Measurements from ENCODE around the gene MORF4L2.
"Not testable (repeated sequence)": the region's sequence is repeated elsewhere in the genome, so short reads cannot be mapped to it uniquely, and the experiment has no call there.

MORF4L2 gene

DNA sequence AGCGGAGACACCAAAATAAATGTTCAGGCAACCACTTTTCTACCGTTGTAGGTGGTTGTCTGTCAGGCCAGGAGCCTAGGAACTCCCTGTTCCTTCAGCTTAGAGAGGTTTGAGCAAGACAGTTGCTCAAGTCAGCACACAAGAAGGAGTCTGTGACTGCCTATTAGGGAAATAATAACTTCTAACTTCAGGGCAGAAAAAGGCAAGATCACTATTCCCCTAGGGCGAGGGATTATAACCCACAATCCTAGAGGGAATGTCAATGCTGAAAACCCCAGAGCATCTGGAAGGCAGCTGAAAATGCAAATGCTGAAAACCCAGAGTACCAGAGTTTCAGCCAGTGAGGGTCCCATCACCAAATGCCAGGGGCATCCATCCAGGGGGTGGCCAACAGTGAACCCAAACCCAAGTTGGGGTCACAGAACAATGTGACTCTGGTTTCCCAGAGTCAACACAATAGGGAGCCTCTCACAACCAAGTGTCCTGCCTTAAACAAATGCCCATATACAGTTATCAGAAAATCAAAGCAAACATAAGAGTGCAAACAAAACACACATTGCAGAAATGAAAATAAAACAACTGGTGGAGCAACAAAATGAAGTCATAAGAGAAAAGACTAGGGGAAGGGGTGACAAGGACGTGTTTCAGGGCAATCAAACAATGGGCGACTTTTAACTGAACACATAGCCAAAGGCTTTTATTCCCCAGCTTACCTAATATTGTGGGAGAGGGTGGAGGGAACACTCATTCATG lies 27.6 kb downstream of the MORF4L2 start:
- no peak overlapping the region for H3K4me3 ChIP-seq (replicated peaks; ENCODE audit: low read depth, low read length)
- no peak for DNase-seq (ENCODE audit: low read depth)
- TF ChIP-seq, protein P1, sequence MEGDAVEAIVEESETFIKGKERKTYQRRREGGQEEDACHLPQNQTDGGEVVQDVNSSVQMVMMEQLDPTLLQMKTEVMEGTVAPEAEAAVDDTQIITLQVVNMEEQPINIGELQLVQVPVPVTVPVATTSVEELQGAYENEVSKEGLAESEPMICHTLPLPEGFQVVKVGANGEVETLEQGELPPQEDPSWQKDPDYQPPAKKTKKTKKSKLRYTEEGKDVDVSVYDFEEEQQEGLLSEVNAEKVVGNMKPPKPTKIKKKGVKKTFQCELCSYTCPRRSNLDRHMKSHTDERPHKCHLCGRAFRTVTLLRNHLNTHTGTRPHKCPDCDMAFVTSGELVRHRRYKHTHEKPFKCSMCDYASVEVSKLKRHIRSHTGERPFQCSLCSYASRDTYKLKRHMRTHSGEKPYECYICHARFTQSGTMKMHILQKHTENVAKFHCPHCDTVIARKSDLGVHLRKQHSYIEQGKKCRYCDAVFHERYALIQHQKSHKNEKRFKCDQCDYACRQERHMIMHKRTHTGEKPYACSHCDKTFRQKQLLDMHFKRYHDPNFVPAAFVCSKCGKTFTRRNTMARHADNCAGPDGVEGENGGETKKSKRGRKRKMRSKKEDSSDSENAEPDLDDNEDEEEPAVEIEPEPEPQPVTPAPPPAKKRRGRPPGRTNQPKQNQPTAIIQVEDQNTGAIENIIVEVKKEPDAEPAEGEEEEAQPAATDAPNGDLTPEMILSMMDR (IDR thresholded peaks at IDR 0.05; ENCODE audit: low read length, missing control alignments): no peak

DNA sequence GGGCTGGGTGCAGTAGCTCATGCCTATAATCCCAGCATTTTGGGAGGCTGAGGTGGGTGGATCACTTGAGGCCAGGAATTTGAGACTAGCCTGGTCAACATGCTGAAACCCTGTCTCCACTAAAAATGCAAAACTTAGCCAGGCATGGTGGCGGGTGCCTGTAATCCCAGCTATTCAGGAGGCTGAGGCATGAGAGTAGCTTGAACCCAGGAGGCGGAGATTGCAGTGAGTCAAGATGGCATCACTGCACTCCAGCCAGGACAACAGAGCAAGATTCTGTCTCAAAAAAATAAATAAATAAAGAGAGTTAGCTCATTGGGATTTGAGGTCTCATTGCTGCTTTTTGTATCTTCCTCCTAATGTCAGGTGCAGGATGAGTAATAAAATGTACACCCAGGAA lies 29.4 kb downstream of the MORF4L2 start:
- not testable (repeated sequence) for H3K4me3 ChIP-seq (replicated peaks; ENCODE audit: low read depth, low read length); DNase-seq (ENCODE audit: low read depth)

DNA sequence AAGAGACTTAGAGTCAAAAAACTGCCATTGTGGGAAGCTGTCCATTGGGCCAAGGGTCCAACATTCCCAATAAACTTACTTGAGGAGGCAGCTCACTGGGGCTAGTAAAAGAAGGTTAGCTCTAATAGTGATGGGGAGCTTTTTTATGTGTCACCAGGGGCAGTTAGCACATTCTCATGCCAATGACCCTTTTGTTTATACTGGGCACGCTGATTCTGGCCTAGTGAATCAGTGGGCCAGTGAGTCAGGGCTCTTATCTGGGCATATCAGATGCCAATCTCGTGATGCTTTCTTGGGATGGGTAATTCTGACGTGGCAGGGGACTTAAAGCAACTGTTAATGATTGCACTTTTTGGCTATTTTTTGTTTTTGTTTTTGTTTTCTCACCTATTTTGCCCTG lies 29.9 kb downstream of the MORF4L2 start:
- no peak for DNase-seq (ENCODE audit: low read depth)
- no peak overlapping the region for H3K4me3 ChIP-seq (replicated peaks; ENCODE audit: low read depth, low read length)
- TF ChIP-seq, protein P1 (IDR thresholded peaks at IDR 0.05; ENCODE audit: low read length, missing control alignments): no peak

DNA sequence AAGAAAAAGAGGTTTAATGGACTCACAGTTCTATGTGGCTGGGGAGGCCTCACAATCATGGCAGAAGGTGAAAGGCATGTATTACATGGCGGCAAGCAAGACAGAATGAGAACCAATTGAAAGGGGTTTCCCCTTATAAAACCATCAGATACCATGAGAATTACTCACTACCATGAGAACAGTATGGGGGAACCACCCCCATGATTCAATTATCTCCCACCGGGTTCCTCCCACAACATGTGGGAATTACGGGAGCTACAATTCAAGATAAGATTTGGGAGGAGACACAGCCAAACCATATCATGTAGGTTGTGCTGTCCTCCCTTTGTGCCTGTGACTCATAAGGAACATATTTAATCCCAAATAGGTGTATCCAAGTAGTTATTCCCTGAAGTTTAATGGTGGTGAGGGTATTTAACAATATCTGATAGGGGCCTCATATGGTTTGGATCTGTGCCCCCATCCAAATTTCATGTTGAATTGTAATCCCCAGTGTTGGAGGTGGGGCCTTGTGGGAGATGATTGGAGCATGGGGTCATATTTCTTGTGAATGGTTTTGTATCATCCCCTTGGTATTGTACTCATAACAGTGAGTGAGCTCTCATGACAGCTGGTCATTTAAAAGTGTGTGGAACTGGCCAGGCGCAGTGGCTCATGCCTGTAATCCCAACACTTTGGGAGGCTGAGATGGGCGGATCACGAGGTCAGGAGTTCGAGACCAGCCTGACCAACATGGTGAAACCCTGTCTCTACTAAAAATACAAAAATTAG lies 31.1 kb downstream of the MORF4L2 start:
- DNase-seq (ENCODE audit: low read depth): peak; percentile 30
- not testable (repeated sequence) for H3K4me3 ChIP-seq (replicated peaks; ENCODE audit: low read depth, low read length)

DNA sequence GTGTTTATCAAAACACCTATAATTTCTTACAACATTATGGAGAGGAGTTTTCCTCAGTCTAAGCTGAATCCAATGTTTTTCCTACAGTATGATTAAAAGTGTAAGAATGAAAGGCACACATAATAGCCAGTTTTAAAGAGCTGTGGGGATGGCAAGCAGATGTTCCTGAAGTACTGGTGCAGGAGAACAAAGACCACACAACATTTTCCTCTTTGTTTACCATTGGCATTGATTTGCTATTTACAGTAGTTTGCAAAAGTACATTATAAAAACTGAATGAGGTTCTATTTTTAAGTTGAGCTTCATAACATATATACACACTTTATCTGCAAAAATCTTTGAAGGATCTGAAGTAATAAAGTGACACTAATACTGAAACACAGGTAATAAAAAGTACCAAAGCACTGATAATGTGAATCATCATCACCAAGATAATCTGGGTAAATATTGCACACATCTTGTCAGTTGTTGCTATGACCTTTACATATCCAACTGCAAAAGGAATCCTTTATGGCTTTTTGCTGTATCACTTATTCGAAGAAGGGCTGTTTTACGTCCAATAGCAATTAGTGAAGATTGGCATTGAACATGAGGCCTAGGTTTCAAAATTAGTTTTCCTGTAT lies 35.2 kb downstream of the MORF4L2 start:
- TF ChIP-seq, protein P1 (IDR thresholded peaks at IDR 0.05; ENCODE audit: low read length, missing control alignments): no peak
- no peak overlapping the region for H3K4me3 ChIP-seq (replicated peaks; ENCODE audit: low read depth, low read length)
- no peak for DNase-seq (ENCODE audit: low read depth)

DNA sequence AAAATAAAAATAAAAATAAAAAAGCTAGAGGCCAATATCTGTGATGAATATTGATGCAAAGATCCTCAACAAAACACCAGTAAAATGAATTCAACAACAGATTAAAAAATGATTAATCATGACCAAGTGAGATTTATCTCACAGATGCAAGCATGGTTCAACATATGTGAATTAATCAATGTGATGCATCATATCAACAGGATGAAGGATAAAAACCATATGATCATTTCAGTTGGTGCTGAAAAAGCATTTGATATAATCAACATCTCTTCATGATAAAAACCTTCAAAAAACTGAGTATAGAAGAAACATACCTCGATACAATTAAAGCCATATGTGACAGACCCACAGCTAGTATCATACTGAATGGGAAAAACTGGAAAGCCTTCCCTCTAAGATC lies 38.9 kb downstream of the MORF4L2 start:
- DNase-seq (ENCODE audit: low read depth): no peak
- TF ChIP-seq, protein P1 (IDR thresholded peaks at IDR 0.05; ENCODE audit: low read length, missing control alignments): no peak

DNA sequence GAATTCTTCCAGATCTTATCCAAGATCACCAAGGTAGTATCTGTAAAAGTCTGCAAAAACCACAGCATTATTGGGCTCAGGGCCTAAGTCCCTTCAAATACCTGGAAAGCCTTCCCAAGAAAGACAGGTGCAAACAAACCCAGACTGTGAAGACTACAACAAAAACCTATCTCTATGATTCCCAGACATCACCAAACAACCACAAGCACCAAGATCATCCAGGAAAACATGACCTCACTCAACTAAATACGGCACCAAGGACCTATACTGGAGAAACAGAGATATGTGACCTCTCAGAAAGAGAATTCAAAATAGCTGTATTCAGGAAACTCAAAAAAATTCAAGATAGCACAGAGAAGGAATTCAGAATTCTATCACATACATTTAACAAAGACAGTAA lies 42.4 kb downstream of the MORF4L2 start:
- DNase-seq (ENCODE audit: low read depth): no peak
- no peak overlapping the region for H3K4me3 ChIP-seq (replicated peaks; ENCODE audit: low read depth, low read length)
- TF ChIP-seq, protein P1 (IDR thresholded peaks at IDR 0.05; ENCODE audit: low read length, missing control alignments): no peak

More for the DNA sequence above, 38.9 kb downstream of the MORF4L2 start:
- H3K4me3 ChIP-seq (replicated peaks; ENCODE audit: low read depth, low read length): no peak overlapping the region
